ENCODE data around the gene SMPD3. TPM values are rescaled to one million over a fixed set of nuclear protein-coding genes. Genes with fewer than 3 reads are reported as not detected.
A peak's percentile ranks its signal among the peaks of the same experiment; 100 is the strongest.
"Not testable (repeated sequence)": the region's sequence is repeated elsewhere in the genome, so short reads cannot be mapped to it uniquely, and the experiment has no call there.

SMPD3 gene
- total RNA-seq: 10 to 100 TPM in 1 of 3 donors, 1 to 10 TPM in 1, under 1 TPM in 1; under 0.01 to 15.4 (median 2.9) TPM

- peaks cover 0 to 2% of the 10 kb centered on the region in 2 donors for H3K27me3 ChIP-seq
- H3K27ac ChIP-seq: no peak within 1 kb of the TSS
- peaks cover 9 to 11% of the 10 kb centered on the region in 2 donors for H3K4me1 ChIP-seq
- peak; percentile 95 to 98 for DNase-seq (ENCODE audit: low spot score in 2 of 2)
- no peaks in the 10 kb centered on the region for H3K36me3 ChIP-seq
- H3K4me3 ChIP-seq: peak within 1 kb of the TSS; percentile 42 to 66 (median 54)
- intact Hi-C loops (cut with DNase I; ENCODE audit: low total_unique reads): no loop called here
- no peak for TF ChIP-seq POLR2A (IDR thresholded peaks at IDR 0.05)
- TF ChIP-seq CTCF (IDR thresholded peaks at IDR 0.05): no peak
- no peak for TF ChIP-seq POLR2AphosphoS5 (IDR thresholded peaks at IDR 0.05)
- no peaks in the 10 kb centered on the region for H3K9me3 ChIP-seq
These were observed at the start of gene SMPD3 for GRCh38 chr16:68448360-68448970. SMPD3 (minus strand) TSS chr16:68448508; CDS start chr16:68372181, 76,327 bp downstream.

DNA sequence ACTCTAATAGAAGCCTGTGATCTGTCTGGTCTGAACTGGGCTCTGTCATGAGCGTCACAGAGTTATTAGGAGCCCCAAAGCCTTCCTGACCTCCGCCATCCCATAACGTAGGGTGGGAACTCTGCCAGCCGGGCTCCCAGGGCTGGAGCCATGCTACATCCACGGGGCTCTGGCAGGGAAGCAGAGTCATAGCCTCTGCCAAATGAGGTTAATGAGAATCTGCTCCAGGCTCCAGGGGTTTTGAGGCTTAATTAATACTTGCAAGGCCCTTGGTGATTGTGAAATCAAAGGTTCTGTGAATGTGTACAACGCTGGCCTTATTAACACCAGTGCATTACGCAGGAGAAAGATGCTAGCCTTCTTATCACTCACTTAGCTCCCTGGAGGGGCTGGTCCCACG is 48.4 kb upstream of the SMPD3 start:
- H3K4me1 ChIP-seq: peaks cover 0 to 7% of the 10 kb centered on the region in 2 donors
- peak overlapping the region; percentile 66 to 76 for H3K27ac ChIP-seq
- H3K27me3 ChIP-seq: no peaks in the 10 kb centered on the region
- H3K4me3 ChIP-seq: no peak overlapping the region
- DNase-seq (ENCODE audit: low spot score in 2 of 2): peak in 1 of 2 donors; percentile 67
- H3K36me3 ChIP-seq: no peaks in the 10 kb centered on the region
- no peaks in the 10 kb centered on the region for H3K9me3 ChIP-seq
- intact Hi-C loops (cut with DNase I; ENCODE audit: low total_unique reads): no loop called here
- TF ChIP-seq CTCF (IDR thresholded peaks at IDR 0.05): no peak

DNA sequence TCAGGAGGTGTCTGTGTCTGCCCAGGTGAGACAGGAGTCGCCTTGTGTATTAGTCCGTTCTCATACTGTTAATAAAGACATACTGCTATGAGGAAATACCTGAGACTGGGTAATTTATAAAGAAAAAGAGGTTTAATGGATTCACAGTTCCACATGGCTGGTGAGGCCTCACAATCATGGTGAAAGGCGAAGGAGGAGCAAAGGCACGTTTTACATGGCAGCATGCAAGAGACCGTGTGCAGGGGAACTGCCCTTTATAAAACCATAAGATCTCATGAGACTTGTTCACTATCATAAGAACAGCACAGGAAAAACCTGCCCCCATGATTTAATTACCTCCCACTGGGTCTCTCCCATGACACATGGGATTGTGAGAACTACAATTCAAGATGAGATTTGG is 46.0 kb upstream of the SMPD3 start:
- H3K36me3 ChIP-seq; H3K9me3 ChIP-seq; H3K27me3 ChIP-seq; H3K4me1 ChIP-seq; DNase-seq (ENCODE audit: low spot score in 2 of 2); H3K27ac ChIP-seq; intact Hi-C loops (cut with DNase I; ENCODE audit: low total_unique reads); H3K4me3 ChIP-seq: not testable (repeated sequence)

DNA sequence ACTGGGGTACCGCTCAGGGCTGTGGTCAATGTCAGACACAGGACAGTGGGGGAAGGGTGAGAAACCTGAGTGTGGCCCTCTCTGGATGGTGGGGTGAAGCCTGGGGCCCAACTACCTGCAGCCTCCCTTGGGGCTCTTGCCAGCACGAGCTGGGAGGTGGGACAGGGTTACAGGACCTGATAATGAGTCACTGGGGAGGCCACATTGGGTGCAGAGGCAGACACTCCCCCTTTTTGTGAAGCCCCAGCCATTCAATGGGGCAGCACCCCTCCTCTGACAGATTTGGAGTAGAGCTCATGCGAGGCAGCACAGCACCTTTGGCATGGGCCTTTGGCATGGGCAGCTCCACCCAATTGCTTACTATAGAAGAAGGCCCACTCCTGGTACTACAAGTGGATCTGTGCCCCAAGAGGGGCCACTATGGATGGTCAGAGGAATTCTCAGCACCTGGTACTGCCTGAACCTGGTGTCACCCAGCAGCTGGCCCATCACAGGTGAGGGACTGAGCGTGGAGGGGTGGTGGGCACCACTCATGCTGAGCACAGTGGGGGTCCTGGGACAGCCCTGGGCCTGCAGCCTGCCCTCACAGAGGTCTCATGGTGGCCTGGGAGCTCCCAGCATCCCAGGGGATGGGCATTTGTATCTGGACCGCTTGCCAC is 45.2 kb upstream of the SMPD3 start:
- DNase-seq (ENCODE audit: low spot score in 2 of 2): no peak
- no peak for TF ChIP-seq POLR2AphosphoS5 (IDR thresholded peaks at IDR 0.05)
- TF ChIP-seq POLR2A (IDR thresholded peaks at IDR 0.05): no peak
- TF ChIP-seq CTCF (IDR thresholded peaks at IDR 0.05): no peak
- H3K9me3 ChIP-seq: no peaks in the 10 kb centered on the region
- intact Hi-C loops (cut with DNase I; ENCODE audit: low total_unique reads): no loop called here
- no peaks in the 10 kb centered on the region for H3K27me3 ChIP-seq
- no peaks in the 10 kb centered on the region for H3K36me3 ChIP-seq
- H3K4me1 ChIP-seq: peaks cover 0 to 7% of the 10 kb centered on the region in 2 donors
- no peak overlapping the region for H3K4me3 ChIP-seq
- H3K27ac ChIP-seq: no peak overlapping the region

- TF ChIP-seq POLR2A (IDR thresholded peaks at IDR 0.05): no peak
- no peak for TF ChIP-seq CTCF (IDR thresholded peaks at IDR 0.05)
- no peak for TF ChIP-seq POLR2AphosphoS5 (IDR thresholded peaks at IDR 0.05)
- Histone ChIP-seq H3K9me3 (no peaks in the 10 kb centered on the region), H3K4me1 (peaks cover 0 to 7% of the 10 kb centered on the region in 2 donors), H3K36me3 (no peaks in the 10 kb centered on the region), H3K4me3 (no peak overlapping the region), H3K27me3 (no peaks in the 10 kb centered on the region), H3K27ac (no peak overlapping the region)
- DNase-seq (ENCODE audit: low spot score in 2 of 2): no peak
- intact Hi-C loops (cut with DNase I; ENCODE audit: low total_unique reads): no loop called here
These were observed 44.5 kb upstream of the SMPD3 start for GRCh38 chr16:68492543-68493411.
